H7 (cell line): ENCODE measurements around the gene SLC26A9. TPM values are rescaled to one million over a fixed set of nuclear protein-coding genes. Genes with fewer than 3 reads are reported as not detected.
"Not testable (repeated sequence)": the region's sequence is repeated elsewhere in the genome, so short reads cannot be mapped to it uniquely, and the experiment has no call there.

Source experiments
- DNase-seq: peaks from one replicate; pipeline ENCODE4 v3.0.0; 2012
- H3K27me3 ChIP-seq: 2 replicates; pipeline ENCODE4 v1.6.0; 2011; ENCODE audit warnings: mild to moderate bottlenecking, low read length; ENCODE audit not compliant: control insufficient read depth, insufficient read depth
- H3K36me3 ChIP-seq: replicated peaks from 2 replicates; pipeline ENCODE4 v1.5.1; 2011; ENCODE audit warnings: low read length; ENCODE audit not compliant: control insufficient read depth, insufficient read depth
- H3K4me3 ChIP-seq: 2 replicates; pipeline ENCODE4 v1.5.1; 2011; ENCODE audit warnings: low read depth, mild to moderate bottlenecking, control low read depth, low read length, moderate library complexity; ENCODE audit not compliant: insufficient read depth
- total RNA-seq: library from RNA; depleted of rRNA; stranded (reverse); fragments of >200 nt; shearing (Covaris generic); gene quantifications from 2 replicates; pipeline ENCODE4 v1.2.3, GENCODE V29; 2014; rRNA removed

Gene SLC26A9
- total RNA-seq, 1 experiment from 2014 or later: not detected

GRCh38 chr1:205891481-205891880, 51.8 kb downstream of the SLC26A9 start:
- not testable (repeated sequence) for H3K27me3 ChIP-seq, H3K4me3 ChIP-seq, DNase-seq, H3K36me3 ChIP-seq

GRCh38 chr1:205890631-205891030, 52.6 kb downstream of the SLC26A9 start:
- DNase-seq, H3K27me3 ChIP-seq, H3K36me3 ChIP-seq, H3K4me3 ChIP-seq: not testable (repeated sequence)

- not testable (repeated sequence) for DNase-seq, H3K36me3 ChIP-seq, H3K27me3 ChIP-seq, H3K4me3 ChIP-seq
These were observed 53.5 kb downstream of the SLC26A9 start for GRCh38 chr1:205889706-205890105.

GRCh38 chr1:205889006-205889405, 54.2 kb downstream of the SLC26A9 start:
- H3K27me3 ChIP-seq, DNase-seq, H3K36me3 ChIP-seq, H3K4me3 ChIP-seq: not testable (repeated sequence)

- no peak overlapping the region for H3K4me3 ChIP-seq
- H3K27me3 ChIP-seq: no peaks in the 10 kb centered on the region
- no peak for DNase-seq
- H3K36me3 ChIP-seq: no peaks in the 10 kb centered on the region
These were observed 59.5 kb downstream of the SLC26A9 start for GRCh38 chr1:205883792-205884191.

- Histone ChIP-seq H3K36me3 (no peaks in the 10 kb centered on the region), H3K27me3 (no peaks in the 10 kb centered on the region), H3K4me3 (no peak overlapping the region)
- no peak for DNase-seq
These were observed 62.3 kb downstream of the SLC26A9 start for GRCh38 chr1:205880923-205881322.

GRCh38 chr1:205879974-205880373, 63.3 kb downstream of the SLC26A9 start:
- no peaks in the 10 kb centered on the region for H3K36me3 ChIP-seq
- DNase-seq: no peak
- no peak overlapping the region for H3K4me3 ChIP-seq
- no peaks in the 10 kb centered on the region for H3K27me3 ChIP-seq

- Histone ChIP-seq H3K36me3 (no peaks in the 10 kb centered on the region), H3K27me3 (no peaks in the 10 kb centered on the region), H3K4me3 (no peak overlapping the region)
- DNase-seq: no peak
These were observed 65.2 kb downstream of the SLC26A9 start for GRCh38 chr1:205878026-205878425.

- H3K4me3 ChIP-seq, H3K36me3 ChIP-seq, DNase-seq, H3K27me3 ChIP-seq: not testable (repeated sequence)
These were observed 70.1 kb downstream of the SLC26A9 start for GRCh38 chr1:205873148-205873547.

- no peaks in the 10 kb centered on the region for H3K36me3 ChIP-seq
- no peaks in the 10 kb centered on the region for H3K27me3 ChIP-seq
- no peak overlapping the region for H3K4me3 ChIP-seq
- DNase-seq: no peak
These were observed 73.0 kb downstream of the SLC26A9 start for GRCh38 chr1:205870236-205870635.

Other genes with a start within 250 kb of the SLC26A9 start
- gene NUCKS1, start 193.3 kb downstream of the SLC26A9 start, total RNA-seq: 300 and 371 TPM in 2 replicates
- 7.6 and 10.7 TPM in 2 replicates for gene RAB29, start 168.0 kb downstream of the SLC26A9 start, total RNA-seq
- 23.3 and 23.5 TPM in 2 replicates for gene SLC41A1, start 130.3 kb downstream of the SLC26A9 start, total RNA-seq
- not detected in 2 replicates for gene PM20D1, start 93.3 kb downstream of the SLC26A9 start, total RNA-seq
- gene RAB7B, start 59.9 kb upstream of the SLC26A9 start, total RNA-seq: not detected in 2 replicates
- gene CTSE, start 80.4 kb upstream of the SLC26A9 start, total RNA-seq: not detected in 2 replicates
- gene RHEX, start 109.7 kb upstream of the SLC26A9 start, total RNA-seq: not detected in 2 replicates
- not detected in 2 replicates for gene AVPR1B, start 173.9 kb upstream of the SLC26A9 start, total RNA-seq